Effector memory CD8-positive, alpha-beta T cell (primary cell): ENCODE measurements around the gene GAS5.
A peak's percentile ranks its signal among the peaks of the same experiment; 100 is the strongest.

Experiments
- ATAC-seq: fragments of 150-1000 bp; cut with Tn5 transposase; replicated peaks from 2 replicates; pipeline ENCODE4 v1.10.0; 2021; ENCODE audit warnings: mild to moderate bottlenecking, moderate library complexity
- DNase-seq, 3 experiments: peaks; one replicate each; pipeline ENCODE4 v3.0.0; 2021
- H3K27ac Mint-ChIP-seq, 2 donors: one replicate each; pipeline ENCODE4 v1.8.0; 2022; ENCODE audit warnings: mild to moderate bottlenecking in 2 of 2, mixed read lengths in 2 of 2, moderate library complexity in 2 of 2
- H3K27me3 Mint-ChIP-seq, 2 donors: one replicate each; pipeline ENCODE4 v1.8.0; 2022; ENCODE audit warnings: mixed read lengths in 2 of 2
- H3K36me3 Mint-ChIP-seq: one replicate; pipeline ENCODE4 v1.8.0; 2022; ENCODE audit warnings: mild to moderate bottlenecking, moderate library complexity, mixed read lengths; ENCODE audit not compliant: insufficient read depth
- H3K4me1 Mint-ChIP-seq, 2 donors: one replicate each; pipeline ENCODE4 v1.8.0; 2022; ENCODE audit warnings: low read depth in 2 of 2, mixed read lengths in 2 of 2
- H3K4me3 Mint-ChIP-seq, 2 donors: one replicate each; pipeline ENCODE4 v1.8.0; 2022; ENCODE audit warnings: mild to moderate bottlenecking in 2 of 2, mixed read lengths in 2 of 2, moderate library complexity in 2 of 2
- H3K9me3 Mint-ChIP-seq, 2 donors: one replicate each; pipeline ENCODE4 v1.8.0; 2022; ENCODE audit warnings: mixed read lengths in 2 of 2
- total RNA-seq, 9 experiments: gene quantifications; one replicate each; lab custom pipeline; 2026; lab: John Stamatoyannopoulos, UW

Gene GAS5
- 189 to 599 (median 488) reads per million in 9 experiments for total RNA-seq

GRCh38 chr1:173867753-173868265 lies at the start of gene GAS5:
GAS5 (minus strand) TSS chr1:173867989.
- Mint-ChIP-seq H3K4me3 (peak within 1 kb of the TSS; percentile 88 to 99), H3K36me3 (peaks cover 70% of the 10 kb centered on the region), H3K27me3 (no peaks in the 10 kb centered on the region), H3K27ac (peak within 1 kb of the TSS; percentile 96 to 97), H3K9me3 (no peaks in the 10 kb centered on the region), H3K4me1 (peaks cover 56 to 69% of the 10 kb centered on the region in 2 donors)
- DNase-seq (peak; percentile 97 to 99 (median 98)), ATAC-seq (peak; percentile 77)

DNA sequence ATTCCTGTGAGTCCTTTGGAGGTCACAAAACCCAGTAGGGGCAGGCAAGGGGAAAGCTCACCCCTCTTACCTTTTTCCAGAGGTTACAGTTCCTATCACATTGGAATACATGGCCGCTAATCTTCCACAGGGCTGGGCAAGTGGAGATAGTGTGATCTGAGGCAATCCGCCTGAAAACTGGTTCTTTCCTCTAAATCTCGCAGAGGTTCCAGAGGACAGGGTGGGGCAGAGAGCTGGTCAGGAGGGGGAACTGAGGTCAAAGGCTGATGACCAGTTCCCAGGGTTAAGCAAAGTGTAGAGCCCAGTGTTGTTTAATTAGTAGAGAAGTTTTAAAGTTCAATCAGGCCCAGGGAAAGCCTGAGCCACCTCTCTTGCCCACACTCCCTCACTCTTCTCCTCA lies 49.4 kb upstream of the GAS5 start, which contains the start of gene SERPINC1:
TSS of gene SERPINC1 (minus strand) at position 179 of the 400 bp plus-strand sequence. CDS start at position 111, 68 bp downstream.
- Mint-ChIP-seq H3K27me3 (no peaks in the 10 kb centered on the region), H3K4me3 (no peak within 1 kb of the TSS), H3K27ac (no peak within 1 kb of the TSS), H3K9me3 (no peaks in the 10 kb centered on the region), H3K4me1 (no peaks in the 10 kb centered on the region), H3K36me3 (peaks cover 3% of the 10 kb centered on the region)
- no peak for DNase-seq
- ATAC-seq = no peak

GRCh38 chr1:173916667-173917066 lies 48.9 kb upstream of the GAS5 start:
- Mint-ChIP-seq H3K27me3 (no peaks in the 10 kb centered on the region), H3K4me1 (no peaks in the 10 kb centered on the region), H3K9me3 (no peaks in the 10 kb centered on the region), H3K27ac (no peak overlapping the region), H3K36me3 (peaks cover 3% of the 10 kb centered on the region), H3K4me3 (no peak overlapping the region)
- ATAC-seq = no peak
- DNase-seq = no peak

GRCh38 chr1:173915596-173915995 lies 47.8 kb upstream of the GAS5 start:
- Mint-ChIP-seq H3K4me3 (no peak overlapping the region), H3K36me3 (peaks cover 3% of the 10 kb centered on the region), H3K4me1 (no peaks in the 10 kb centered on the region), H3K27ac (no peak overlapping the region), H3K9me3 (no peaks in the 10 kb centered on the region), H3K27me3 (no peaks in the 10 kb centered on the region)
- no peak for DNase-seq
- ATAC-seq = no peak

GRCh38 chr1:173914366-173914871 lies 46.6 kb upstream of the GAS5 start:
- Mint-ChIP-seq H3K9me3 (no peaks in the 10 kb centered on the region), H3K27ac (no peak overlapping the region), H3K36me3 (peaks cover 3% of the 10 kb centered on the region), H3K27me3 (no peaks in the 10 kb centered on the region), H3K4me3 (no peak overlapping the region), H3K4me1 (no peaks in the 10 kb centered on the region)
- DNase-seq = peak; percentile 15 to 27 (median 15)
- ATAC-seq = peak; percentile 43

GRCh38 chr1:173913111-173913510 lies 45.3 kb upstream of the GAS5 start:
- Mint-ChIP-seq H3K4me1 (no peaks in the 10 kb centered on the region), H3K9me3 (no peaks in the 10 kb centered on the region), H3K27me3 (no peaks in the 10 kb centered on the region), H3K36me3 (no peaks in the 10 kb centered on the region), H3K27ac (no peak overlapping the region), H3K4me3 (no peak overlapping the region)
- no peak for DNase-seq
- ATAC-seq = no peak

DNA sequence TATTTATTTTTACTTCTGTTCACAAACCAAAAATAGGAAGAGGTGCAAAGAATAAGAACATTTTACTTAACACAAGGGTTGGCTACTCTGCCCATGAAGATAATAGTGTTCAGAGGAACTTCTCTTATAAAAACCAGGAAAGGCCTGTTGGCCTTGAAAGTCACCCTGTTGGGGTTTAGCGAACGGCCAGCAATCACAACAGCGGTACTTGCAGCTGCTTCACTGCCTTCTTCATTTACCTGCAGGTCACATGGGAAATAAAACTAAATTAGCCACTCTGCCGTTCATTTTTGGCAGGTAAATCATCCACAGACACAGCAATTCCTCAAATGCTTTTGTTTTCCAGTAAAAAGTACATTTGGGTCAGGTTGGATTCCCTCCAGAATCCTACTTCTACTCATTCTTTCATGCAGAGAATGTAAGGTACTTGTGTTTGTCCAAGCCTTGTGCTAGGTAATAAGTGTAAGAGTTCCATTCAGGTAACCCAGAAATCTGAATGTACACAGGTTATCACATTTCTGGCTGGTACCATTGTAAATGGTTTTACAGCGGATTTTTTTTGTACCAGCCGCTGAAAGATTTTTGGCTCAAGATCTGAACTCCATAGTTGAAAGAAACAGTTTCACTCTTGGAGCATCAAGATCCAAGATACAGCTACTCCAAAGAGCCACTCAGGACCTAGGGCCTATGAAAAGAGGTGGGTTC lies 36.2 kb upstream of the GAS5 start:
- H3K4me3 Mint-ChIP-seq = no peak overlapping the region
- no peaks in the 10 kb centered on the region for H3K9me3 Mint-ChIP-seq
- DNase-seq (no peak), ATAC-seq (no peak)
- H3K36me3 Mint-ChIP-seq = no peaks in the 10 kb centered on the region
- H3K4me1 Mint-ChIP-seq = no peaks in the 10 kb centered on the region
- no peaks in the 10 kb centered on the region for H3K27me3 Mint-ChIP-seq
- H3K27ac Mint-ChIP-seq = peak overlapping the region in 1 of 2 donors; percentile 45

DNA sequence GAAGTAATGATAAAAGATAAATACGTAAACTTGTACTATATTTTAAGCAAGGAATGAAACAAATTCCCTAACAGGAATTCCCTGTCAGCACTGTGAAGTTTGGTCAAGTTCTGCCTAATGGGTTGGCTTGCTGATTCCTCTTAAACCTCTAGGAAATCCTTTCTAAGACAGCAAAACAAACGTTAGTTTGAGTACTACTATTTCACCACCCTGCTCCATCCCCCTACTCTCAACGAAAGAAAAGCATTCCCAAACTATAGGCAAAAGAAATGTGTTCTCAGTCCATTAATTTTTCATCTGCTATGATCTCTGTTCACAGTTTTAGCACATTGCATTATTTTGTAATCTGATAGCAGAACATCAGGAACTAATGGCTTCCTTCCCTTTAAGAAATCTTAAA lies 33.2 kb upstream of the GAS5 start:
- H3K4me3 Mint-ChIP-seq = no peak overlapping the region
- no peaks in the 10 kb centered on the region for H3K27me3 Mint-ChIP-seq
- DNase-seq (no peak), ATAC-seq (no peak)
- no peaks in the 10 kb centered on the region for H3K9me3 Mint-ChIP-seq
- no peaks in the 10 kb centered on the region for H3K4me1 Mint-ChIP-seq
- H3K27ac Mint-ChIP-seq = peak overlapping the region in 1 of 2 donors; percentile 49
- no peaks in the 10 kb centered on the region for H3K36me3 Mint-ChIP-seq

- DNase-seq (no peak), ATAC-seq (no peak)
- H3K27ac Mint-ChIP-seq = peak overlapping the region in 1 of 2 donors; percentile 82
- H3K27me3 Mint-ChIP-seq = no peaks in the 10 kb centered on the region
- H3K4me3 Mint-ChIP-seq = no peak overlapping the region
- H3K4me1 Mint-ChIP-seq = no peaks in the 10 kb centered on the region
- H3K36me3 Mint-ChIP-seq = no peaks in the 10 kb centered on the region
- no peaks in the 10 kb centered on the region for H3K9me3 Mint-ChIP-seq
These were observed 32.6 kb upstream of the GAS5 start for GRCh38 chr1:173900427-173900826.

GRCh38 chr1:173894189-173894588 lies 26.4 kb upstream of the GAS5 start:
- Mint-ChIP-seq H3K36me3 (peaks cover 5% of the 10 kb centered on the region), H3K4me1 (peaks cover 1 to 25% of the 10 kb centered on the region in 2 donors), H3K4me3 (no peak overlapping the region), H3K27ac (no peak overlapping the region), H3K27me3 (no peaks in the 10 kb centered on the region), H3K9me3 (no peaks in the 10 kb centered on the region)
- ATAC-seq (no peak), DNase-seq (no peak)

- no peaks in the 10 kb centered on the region for H3K27me3 Mint-ChIP-seq
- H3K9me3 Mint-ChIP-seq = no peaks in the 10 kb centered on the region
- DNase-seq = no peak
- peaks cover 5% of the 10 kb centered on the region for H3K36me3 Mint-ChIP-seq
- no peak for ATAC-seq
- no peak overlapping the region for H3K4me3 Mint-ChIP-seq
- no peak overlapping the region for H3K27ac Mint-ChIP-seq
- peaks cover 1 to 25% of the 10 kb centered on the region in 2 donors for H3K4me1 Mint-ChIP-seq
These were observed 25.8 kb upstream of the GAS5 start for GRCh38 chr1:173893611-173894010.

DNA sequence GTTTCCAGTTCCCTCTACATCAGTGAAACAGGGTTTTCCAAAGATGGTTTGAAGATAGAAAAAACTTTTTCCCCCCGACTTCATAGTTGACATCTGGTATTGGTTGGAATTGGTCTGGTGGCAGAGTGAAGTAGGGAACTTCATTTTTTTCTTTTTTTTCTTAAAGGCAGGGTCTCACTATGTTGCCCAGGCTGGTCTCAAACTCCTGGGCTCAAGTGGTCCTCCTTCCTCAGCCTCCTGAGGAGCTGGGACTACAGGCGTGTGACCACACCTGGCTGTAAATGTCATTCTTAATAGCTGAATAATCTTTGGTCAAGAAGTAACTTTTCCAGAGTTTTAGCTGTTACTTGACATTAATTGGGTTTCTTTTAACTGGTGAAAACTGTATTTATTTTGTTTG lies 22.1 kb upstream of the GAS5 start:
- DNase-seq = no peak
- Mint-ChIP-seq H3K9me3 (no peaks in the 10 kb centered on the region), H3K4me3 (no peak overlapping the region), H3K36me3 (peaks cover 19% of the 10 kb centered on the region), H3K27me3 (no peaks in the 10 kb centered on the region), H3K4me1 (peaks cover 23 to 47% of the 10 kb centered on the region in 2 donors), H3K27ac (no peak overlapping the region)
- ATAC-seq = no peak

DNA sequence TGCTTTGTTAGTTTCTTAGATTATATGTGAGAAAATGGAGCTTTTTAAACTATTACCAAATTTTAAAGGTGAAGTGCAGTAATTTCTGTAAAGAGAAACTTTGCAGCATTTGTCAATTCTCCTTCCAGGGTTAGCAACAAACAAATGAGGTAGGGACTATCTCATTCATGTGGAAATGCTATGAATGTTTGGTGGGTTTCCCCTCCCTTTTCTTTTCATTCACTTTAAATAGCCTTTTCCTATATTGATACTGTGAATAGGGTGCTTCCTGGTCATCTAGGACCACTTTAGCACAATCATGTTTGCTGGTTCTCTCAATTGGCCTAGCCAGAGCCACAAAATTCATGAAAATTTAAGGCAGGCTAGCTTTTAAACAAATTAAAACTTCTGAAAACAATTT lies 21.0 kb upstream of the GAS5 start:
- H3K9me3 Mint-ChIP-seq = no peaks in the 10 kb centered on the region
- H3K27ac Mint-ChIP-seq = no peak overlapping the region
- peaks cover 21% of the 10 kb centered on the region for H3K36me3 Mint-ChIP-seq
- DNase-seq = no peak
- no peak for ATAC-seq
- H3K27me3 Mint-ChIP-seq = no peaks in the 10 kb centered on the region
- H3K4me3 Mint-ChIP-seq = no peak overlapping the region
- H3K4me1 Mint-ChIP-seq = peaks cover 23 to 47% of the 10 kb centered on the region in 2 donors

DNA sequence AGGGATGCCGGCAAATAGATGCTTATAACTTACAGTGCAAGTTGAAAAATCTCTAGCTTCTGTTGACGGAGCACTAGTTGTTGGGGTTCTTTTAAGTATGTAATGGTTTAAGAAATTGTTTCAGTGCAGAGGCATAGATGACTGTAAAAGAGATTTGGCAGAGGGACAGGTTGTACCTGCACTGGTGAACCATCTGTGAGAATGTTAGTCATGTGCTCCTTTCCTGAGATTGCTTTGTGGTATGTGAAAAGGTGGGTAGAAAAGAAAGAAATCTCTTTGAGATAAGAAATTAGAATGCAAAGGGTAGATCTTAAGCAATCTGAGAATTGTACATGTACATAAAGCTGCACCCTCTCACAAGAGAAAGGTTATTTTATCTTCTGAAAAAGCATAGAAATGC lies 19.8 kb upstream of the GAS5 start:
- H3K27me3 Mint-ChIP-seq = no peaks in the 10 kb centered on the region
- ATAC-seq (no peak), DNase-seq (no peak)
- H3K36me3 Mint-ChIP-seq = peaks cover 21% of the 10 kb centered on the region
- peaks cover 23 to 45% of the 10 kb centered on the region in 2 donors for H3K4me1 Mint-ChIP-seq
- H3K9me3 Mint-ChIP-seq = no peaks in the 10 kb centered on the region
- peak overlapping the region; percentile 50 to 87 for H3K27ac Mint-ChIP-seq
- peak overlapping the region in 1 of 2 donors; percentile 56 for H3K4me3 Mint-ChIP-seq
